ENCODE results near the gene TMEM266.

- TF ChIP-seq, protein P1, sequence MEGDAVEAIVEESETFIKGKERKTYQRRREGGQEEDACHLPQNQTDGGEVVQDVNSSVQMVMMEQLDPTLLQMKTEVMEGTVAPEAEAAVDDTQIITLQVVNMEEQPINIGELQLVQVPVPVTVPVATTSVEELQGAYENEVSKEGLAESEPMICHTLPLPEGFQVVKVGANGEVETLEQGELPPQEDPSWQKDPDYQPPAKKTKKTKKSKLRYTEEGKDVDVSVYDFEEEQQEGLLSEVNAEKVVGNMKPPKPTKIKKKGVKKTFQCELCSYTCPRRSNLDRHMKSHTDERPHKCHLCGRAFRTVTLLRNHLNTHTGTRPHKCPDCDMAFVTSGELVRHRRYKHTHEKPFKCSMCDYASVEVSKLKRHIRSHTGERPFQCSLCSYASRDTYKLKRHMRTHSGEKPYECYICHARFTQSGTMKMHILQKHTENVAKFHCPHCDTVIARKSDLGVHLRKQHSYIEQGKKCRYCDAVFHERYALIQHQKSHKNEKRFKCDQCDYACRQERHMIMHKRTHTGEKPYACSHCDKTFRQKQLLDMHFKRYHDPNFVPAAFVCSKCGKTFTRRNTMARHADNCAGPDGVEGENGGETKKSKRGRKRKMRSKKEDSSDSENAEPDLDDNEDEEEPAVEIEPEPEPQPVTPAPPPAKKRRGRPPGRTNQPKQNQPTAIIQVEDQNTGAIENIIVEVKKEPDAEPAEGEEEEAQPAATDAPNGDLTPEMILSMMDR (IDR thresholded peaks at IDR 0.05; ENCODE audit: low read depth, low read length) = no peak
- TF ChIP-seq MYC (IDR thresholded peaks at IDR 0.05; ENCODE audit: low read depth, low read length) = no peak
Observed at GRCh38 chr15:76127169-76127568, 67.4 kb downstream of the TMEM266 start.
